Measurements from ENCODE around the gene WWOX.

DNA sequence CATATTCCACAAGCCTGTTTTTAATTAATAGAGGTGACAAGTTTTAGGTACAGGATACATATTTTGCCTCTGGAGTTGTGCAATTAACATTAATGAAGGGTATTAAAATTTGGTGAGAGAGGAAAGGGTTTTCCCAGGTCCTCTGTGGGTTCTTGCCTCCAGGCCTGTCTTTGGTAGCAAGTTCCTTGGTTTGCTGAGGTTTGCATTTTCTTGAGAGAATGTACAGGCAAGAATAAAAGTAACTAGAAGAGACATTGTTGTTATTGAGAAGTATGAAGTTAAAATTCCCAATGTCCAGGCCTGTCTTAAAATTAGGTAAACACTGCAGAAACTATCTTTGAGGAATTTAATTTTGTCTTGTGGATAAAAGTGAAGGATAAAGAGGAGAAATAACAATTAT is 316.9 kb downstream of the WWOX start:
- TF ChIP-seq POLR2AphosphoS5 (IDR thresholded peaks at IDR 0.05; ENCODE audit: low read depth, low read length) (no peak), TAF1 (IDR thresholded peaks at IDR 0.05; ENCODE audit: low read depth, low read length) (no peak), POLR2A (IDR thresholded peaks at IDR 0.05; ENCODE audit: low read depth, low read length) (no peak), POU2F2 (IDR thresholded peaks at IDR 0.05; ENCODE audit: low read depth, low read length) (no peak), SPI1 (IDR thresholded peaks at IDR 0.05; ENCODE audit: low read depth, low read length) (no peak), PAX5 (IDR thresholded peaks at IDR 0.05; ENCODE audit: insufficient read depth, low read length, severe bottlenecking) (no peak)

Data from GM12891 (cell line).